ENCODE measurements around the gene ANAPC13.

The ANAPC13 gene

DNA sequence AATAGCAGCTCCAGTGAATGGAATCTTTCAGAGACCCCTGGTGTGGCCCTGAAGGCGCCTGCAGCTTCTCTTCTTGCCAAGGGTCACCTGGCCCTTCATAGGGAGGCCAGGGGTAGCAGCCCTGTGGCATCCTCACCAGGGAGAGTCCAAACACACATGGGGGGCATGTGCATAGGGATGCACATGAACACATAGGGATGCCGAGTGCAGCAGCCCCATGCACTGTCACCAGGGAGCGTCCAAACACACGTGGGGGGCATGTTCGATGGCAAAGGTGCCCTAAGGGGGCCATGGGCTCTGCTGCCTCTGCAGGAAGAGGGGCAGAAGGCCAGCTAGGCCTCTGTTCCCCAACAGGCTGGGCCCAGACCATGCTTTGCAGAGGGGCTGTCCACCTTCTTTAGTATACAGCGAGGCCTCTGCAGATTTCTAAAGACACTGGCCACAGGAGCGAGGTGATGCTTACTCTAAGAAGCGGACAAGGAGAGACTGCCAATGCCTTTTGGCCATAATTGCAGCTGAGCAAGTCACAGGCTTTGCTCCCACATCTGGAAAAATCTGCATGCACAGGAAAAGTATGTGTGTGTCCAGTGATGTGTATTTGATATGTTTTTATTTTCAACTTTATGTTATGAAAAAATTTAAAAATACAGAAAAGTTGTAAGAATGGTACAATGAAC, 21.0 kb downstream of the ANAPC13 start:
- DNase-seq (ENCODE audit: low spot score), result no peak
- Histone ChIP-seq H3K4me3 (peak overlapping the region; percentile 31), H3K27ac (peak overlapping the region; percentile 39 to 87)
- TF ChIP-seq, protein P1, sequence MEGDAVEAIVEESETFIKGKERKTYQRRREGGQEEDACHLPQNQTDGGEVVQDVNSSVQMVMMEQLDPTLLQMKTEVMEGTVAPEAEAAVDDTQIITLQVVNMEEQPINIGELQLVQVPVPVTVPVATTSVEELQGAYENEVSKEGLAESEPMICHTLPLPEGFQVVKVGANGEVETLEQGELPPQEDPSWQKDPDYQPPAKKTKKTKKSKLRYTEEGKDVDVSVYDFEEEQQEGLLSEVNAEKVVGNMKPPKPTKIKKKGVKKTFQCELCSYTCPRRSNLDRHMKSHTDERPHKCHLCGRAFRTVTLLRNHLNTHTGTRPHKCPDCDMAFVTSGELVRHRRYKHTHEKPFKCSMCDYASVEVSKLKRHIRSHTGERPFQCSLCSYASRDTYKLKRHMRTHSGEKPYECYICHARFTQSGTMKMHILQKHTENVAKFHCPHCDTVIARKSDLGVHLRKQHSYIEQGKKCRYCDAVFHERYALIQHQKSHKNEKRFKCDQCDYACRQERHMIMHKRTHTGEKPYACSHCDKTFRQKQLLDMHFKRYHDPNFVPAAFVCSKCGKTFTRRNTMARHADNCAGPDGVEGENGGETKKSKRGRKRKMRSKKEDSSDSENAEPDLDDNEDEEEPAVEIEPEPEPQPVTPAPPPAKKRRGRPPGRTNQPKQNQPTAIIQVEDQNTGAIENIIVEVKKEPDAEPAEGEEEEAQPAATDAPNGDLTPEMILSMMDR (IDR thresholded peaks at IDR 0.05), result no peak

DNA sequence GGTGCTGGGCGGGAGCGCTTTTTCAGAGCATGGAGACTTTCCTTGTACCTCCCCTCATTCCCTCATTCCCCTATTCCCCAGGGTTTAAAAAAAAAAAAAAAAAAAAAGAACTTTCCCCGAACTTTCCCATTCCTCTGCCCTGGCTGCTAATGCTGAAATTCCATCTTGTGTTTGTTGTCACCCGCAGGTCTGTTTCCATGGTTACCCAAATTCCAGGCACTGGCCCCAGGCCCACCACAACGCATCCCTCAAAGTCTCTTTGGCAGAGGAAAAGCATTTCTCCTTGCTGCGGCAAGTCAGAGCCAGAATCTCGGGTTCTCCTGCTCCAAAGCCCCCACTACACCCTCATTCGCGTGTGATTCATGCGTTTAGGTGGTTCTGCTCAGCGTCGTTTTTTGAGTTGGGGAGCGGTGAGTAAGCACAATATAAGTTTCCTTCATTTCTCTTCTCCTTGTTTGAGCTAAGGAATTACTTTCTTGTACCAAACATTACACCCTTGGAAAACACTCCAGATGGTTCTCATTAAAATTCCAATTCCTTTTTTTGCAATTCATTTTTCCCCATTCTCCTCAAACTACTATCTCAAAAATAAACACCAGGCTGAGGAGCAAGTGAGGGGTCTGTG, 21.6 kb downstream of the ANAPC13 start:
- DNase-seq (ENCODE audit: low spot score), result peak; percentile 96
- Histone ChIP-seq H3K4me3 (peak overlapping the region; percentile 31), H3K27ac (peak overlapping the region; percentile 39 to 90)
- TF ChIP-seq, protein P1 (IDR thresholded peaks at IDR 0.05), result no peak

GRCh38 chr3:134463676-134464063, 22.1 kb downstream of the ANAPC13 start:
- DNase-seq (ENCODE audit: low spot score), result no peak
- TF ChIP-seq, protein P1 (IDR thresholded peaks at IDR 0.05), result no peak
- Histone ChIP-seq H3K4me3 (no peak overlapping the region), H3K27ac (peak overlapping the region; percentile 21 to 90)

DNA sequence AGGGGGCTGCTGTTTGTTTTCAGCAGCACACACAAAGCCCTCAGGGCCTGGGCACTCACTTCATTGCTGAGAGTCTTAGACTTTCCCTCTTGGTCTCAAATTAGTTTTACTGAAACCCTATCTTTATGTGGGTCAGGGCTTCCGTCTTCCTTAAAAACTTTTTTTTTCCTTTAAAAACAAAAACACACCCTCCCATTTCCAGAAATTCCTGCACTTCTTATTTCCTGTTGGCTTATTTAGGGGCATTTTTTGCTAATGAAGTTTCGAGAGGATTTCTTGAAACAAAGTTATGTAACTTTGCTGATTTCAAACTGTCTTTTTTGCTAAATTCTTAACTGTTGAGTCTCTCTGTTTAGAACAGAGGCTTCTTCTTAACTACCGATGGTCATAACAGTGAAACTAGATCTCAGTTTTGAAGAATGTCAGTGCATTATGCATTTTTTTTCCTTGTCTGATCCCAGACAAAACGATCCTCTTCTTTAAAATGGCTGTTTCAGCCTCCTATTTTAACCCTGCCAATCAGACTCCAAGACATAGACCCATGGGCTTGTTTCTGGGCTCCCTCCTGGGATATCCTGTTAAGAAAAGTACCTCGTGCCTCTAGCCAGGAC, 23.3 kb downstream of the ANAPC13 start:
- no peak for DNase-seq (ENCODE audit: low spot score)
- H3K27ac ChIP-seq, result peak overlapping the region; percentile 71 to 82
- TF ChIP-seq, protein P1 (IDR thresholded peaks at IDR 0.05), result no peak
- no peak overlapping the region for H3K4me3 ChIP-seq

DNA sequence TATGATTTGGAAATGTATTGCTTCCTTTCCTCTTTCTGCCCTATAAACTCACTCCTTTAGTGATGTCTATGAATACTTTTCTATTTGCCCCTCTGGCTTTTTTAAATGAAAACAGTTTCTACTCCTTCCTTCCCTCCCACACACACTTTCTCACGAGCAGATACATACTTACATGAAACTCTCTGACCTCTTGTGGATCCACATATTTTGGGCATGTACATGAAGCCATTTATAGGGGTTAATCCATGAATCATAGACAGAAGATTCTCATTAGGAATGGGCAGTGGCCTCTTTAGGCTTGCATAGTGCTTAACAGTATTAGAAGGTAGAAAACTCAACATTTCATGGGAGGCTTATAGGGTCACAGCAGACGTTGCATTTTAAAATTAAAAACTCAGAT, 24.8 kb downstream of the ANAPC13 start:
- TF ChIP-seq, protein P1 (IDR thresholded peaks at IDR 0.05), result no peak

DNA sequence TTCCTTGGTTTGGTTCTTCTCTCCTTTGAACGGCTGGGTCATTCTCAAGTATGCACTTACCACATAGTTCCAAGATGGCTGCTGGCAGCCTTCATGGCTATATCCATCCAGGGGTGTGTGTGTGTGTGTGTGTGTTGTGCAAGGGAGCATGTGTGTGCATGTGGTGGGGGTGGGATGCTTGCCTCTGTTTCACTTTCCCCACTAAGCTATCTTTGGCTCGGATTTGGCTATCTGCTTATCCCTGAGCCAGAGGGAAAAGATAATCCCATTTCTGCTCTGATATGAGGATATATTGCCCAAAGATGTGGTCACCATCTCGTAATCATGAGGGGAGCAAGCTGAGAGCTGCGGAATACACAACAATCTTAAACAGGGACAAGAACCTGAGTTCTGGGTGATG, 26.2 kb downstream of the ANAPC13 start:
- Histone ChIP-seq H3K4me3 (no peak overlapping the region), H3K27ac (peak overlapping the region in 1 of 2 donors; percentile 49)
- DNase-seq (ENCODE audit: low spot score), result no peak
- TF ChIP-seq, protein P1 (IDR thresholded peaks at IDR 0.05), result no peak

More for the DNA sequence above, 24.8 kb downstream of the ANAPC13 start:
- Histone ChIP-seq H3K27ac (peak overlapping the region in 1 of 2 donors; percentile 58), H3K4me3 (no peak overlapping the region)
- DNase-seq (ENCODE audit: low spot score), result no peak
